ENCODE measurements around the gene KIAA1328. TPM values are rescaled to one million over a fixed set of nuclear protein-coding genes. Genes with fewer than 3 reads are reported as not detected.

KIAA1328 gene
- total and polyA plus RNA-seq, 4 donors = 2.8 to 48.1 (median 7.0) TPM

DNA sequence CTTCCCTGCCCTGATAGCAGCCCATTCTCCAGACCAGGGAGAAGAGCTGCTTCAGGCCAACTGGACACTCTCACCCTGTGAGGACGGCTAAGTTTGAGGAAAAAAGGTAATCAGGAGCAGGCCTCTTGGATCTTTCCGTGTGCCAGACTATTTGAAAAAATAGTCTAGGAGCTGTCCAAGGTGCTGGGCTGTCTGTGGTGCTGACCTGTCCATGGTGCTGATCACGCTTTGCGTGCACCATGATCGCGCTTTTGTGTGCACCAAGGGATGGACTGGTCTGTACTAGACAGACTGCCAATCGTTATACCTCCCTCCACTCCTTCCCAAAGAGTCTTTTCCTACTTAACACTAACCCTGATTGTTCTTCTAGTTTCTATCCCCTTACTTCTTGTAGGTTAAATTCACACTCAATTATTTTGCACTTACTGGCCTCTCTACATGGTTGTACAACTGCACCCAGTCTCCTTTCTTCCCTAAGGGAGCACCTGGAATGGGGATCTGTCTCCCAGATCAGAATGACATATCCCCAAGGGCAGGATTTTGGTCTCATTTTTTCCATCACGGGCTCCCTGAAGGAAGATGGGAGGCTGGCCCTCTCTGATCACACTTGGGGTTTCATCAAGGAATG lies 441.2 kb downstream of the KIAA1328 start:
- no peak overlapping the region for H3K27ac ChIP-seq (ENCODE audit: low read depth in 1 of 2, low read length in 1 of 2)
- H3K9me3 ChIP-seq (ENCODE audit: control insufficient read depth in 4 of 4, insufficient read depth in 3 of 4, low read length in 3 of 4) = peaks cover 0 to 18% (median 0%) of the 10 kb centered on the region in 4 donors
- TF ChIP-seq CTCF (IDR thresholded peaks at IDR 0.05; ENCODE audit: control extremely low read depth, extremely low read depth) = no peak
- no peak overlapping the region for H3K9ac ChIP-seq (ENCODE audit: insufficient read depth in 1 of 2, low read length in 2 of 2)
- no peak overlapping the region for H3K4me3 ChIP-seq
- no peaks in the 10 kb centered on the region for H3K36me3 ChIP-seq (ENCODE audit: control insufficient read depth in 4 of 4, insufficient read depth in 4 of 4, low read length in 4 of 4)
- peaks cover 0 to 2% (median 0%) of the 10 kb centered on the region in 5 donors for H3K4me1 ChIP-seq (ENCODE audit: control insufficient read depth in 5 of 5, insufficient read depth in 5 of 5, low read length in 5 of 5)
- DNase-seq (peak; percentile 74 to 85 (median 80)), ATAC-seq (ENCODE audit: insufficient read depth, low FRiP score) (peak; percentile 56)
- 21 to 23% methylated on average over 8 of the region's 8 CpGs for WGBS, 2 donors
- peaks cover 6 to 27% (median 14%) of the 10 kb centered on the region in 3 donors for H3K27me3 ChIP-seq (ENCODE audit: control insufficient read depth in 3 of 3, insufficient read depth in 3 of 3, low read length in 2 of 3)

- H3K9me3 ChIP-seq (ENCODE audit: control insufficient read depth in 4 of 4, insufficient read depth in 3 of 4, low read length in 3 of 4) = peaks cover 0 to 21% (median 0%) of the 10 kb centered on the region in 4 donors
- no peak for TF ChIP-seq CTCF (IDR thresholded peaks at IDR 0.05; ENCODE audit: control extremely low read depth, extremely low read depth)
- no peak overlapping the region for H3K9ac ChIP-seq (ENCODE audit: insufficient read depth in 1 of 2, low read length in 2 of 2)
- 86% methylated on average over 7 of the region's 7 CpGs for WGBS, 2 donors
- peaks cover 10 to 31% (median 18%) of the 10 kb centered on the region in 3 donors for H3K27me3 ChIP-seq (ENCODE audit: control insufficient read depth in 3 of 3, insufficient read depth in 3 of 3, low read length in 2 of 3)
- H3K4me1 ChIP-seq (ENCODE audit: control insufficient read depth in 5 of 5, insufficient read depth in 5 of 5, low read length in 5 of 5) = peaks cover 0 to 2% (median 0%) of the 10 kb centered on the region in 5 donors
- ATAC-seq (ENCODE audit: insufficient read depth, low FRiP score) (no peak), DNase-seq (no peak)
- H3K27ac ChIP-seq (ENCODE audit: low read depth in 1 of 2, low read length in 1 of 2) = no peak overlapping the region
- H3K36me3 ChIP-seq (ENCODE audit: control insufficient read depth in 4 of 4, insufficient read depth in 4 of 4, low read length in 4 of 4) = no peaks in the 10 kb centered on the region
- no peak overlapping the region for H3K4me3 ChIP-seq
Observed at GRCh38 chr18:37270666-37271052, 441.7 kb downstream of the KIAA1328 start.

- Histone ChIP-seq H3K4me1 (ENCODE audit: control insufficient read depth in 5 of 5, insufficient read depth in 5 of 5, low read length in 5 of 5) (peaks cover 0 to 2% (median 0%) of the 10 kb centered on the region in 5 donors), H3K27me3 (ENCODE audit: control insufficient read depth in 3 of 3, insufficient read depth in 3 of 3, low read length in 2 of 3) (peaks cover 10 to 44% (median 31%) of the 10 kb centered on the region in 3 donors), H3K27ac (ENCODE audit: low read depth in 1 of 2, low read length in 1 of 2) (no peak overlapping the region), H3K9me3 (ENCODE audit: control insufficient read depth in 4 of 4, insufficient read depth in 3 of 4, low read length in 3 of 4) (peaks cover 0 to 32% (median 0%) of the 10 kb centered on the region in 4 donors), H3K36me3 (ENCODE audit: control insufficient read depth in 4 of 4, insufficient read depth in 4 of 4, low read length in 4 of 4) (no peaks in the 10 kb centered on the region), H3K9ac (ENCODE audit: insufficient read depth in 1 of 2, low read length in 2 of 2) (no peak overlapping the region), H3K4me3 (no peak overlapping the region)
- WGBS, 2 donors = 50 to 72% methylated on average over 2 of the region's 2 CpGs
- ATAC-seq (ENCODE audit: insufficient read depth, low FRiP score) = no peak
- no peak for TF ChIP-seq CTCF (IDR thresholded peaks at IDR 0.05; ENCODE audit: control extremely low read depth, extremely low read depth)
- DNase-seq = no peak
Observed at GRCh38 chr18:37272226-37272625, 443.3 kb downstream of the KIAA1328 start.
